GM06990 (cell line): ENCODE measurements around the gene LAMTOR4.
A peak's percentile ranks its signal among the peaks of the same experiment; 100 is the strongest.
"Not testable (repeated sequence)": the region's sequence is repeated elsewhere in the genome, so short reads cannot be mapped to it uniquely, and the experiment has no call there.

Source experiments
- DNase-seq: peaks from one replicate; pipeline ENCODE4 v3.0.0-alpha.2; 2011; ENCODE audit not compliant: insufficient read length; ENCODE audit errors: extremely low read depth
- H3K27me3 ChIP-seq: replicated peaks from 2 replicates; pipeline ENCODE4 v1.6.0; 2011; ENCODE audit warnings: low read length; ENCODE audit not compliant: control insufficient read depth, insufficient read depth
- H3K36me3 ChIP-seq: 2 replicates; pipeline ENCODE4 v1.5.1; 2011; ENCODE audit warnings: low read length; ENCODE audit not compliant: control insufficient read depth, insufficient read depth
- H3K4me3 ChIP-seq: replicated peaks from 2 replicates; pipeline ENCODE4 v1.5.1; 2011; ENCODE audit warnings: low read depth, mild to moderate bottlenecking, control low read depth, low read length
- TF ChIP-seq, protein P1 (sequence below): IDR thresholded peaks from 2 replicates; pipeline ENCODE4 v1.5.1; 2011; ENCODE audit warnings: low read length, control low read depth, mild to moderate bottlenecking, inconsistent platforms; ENCODE audit not compliant: insufficient read depth, poor library complexity, severe bottlenecking

The LAMTOR4 gene

DNA sequence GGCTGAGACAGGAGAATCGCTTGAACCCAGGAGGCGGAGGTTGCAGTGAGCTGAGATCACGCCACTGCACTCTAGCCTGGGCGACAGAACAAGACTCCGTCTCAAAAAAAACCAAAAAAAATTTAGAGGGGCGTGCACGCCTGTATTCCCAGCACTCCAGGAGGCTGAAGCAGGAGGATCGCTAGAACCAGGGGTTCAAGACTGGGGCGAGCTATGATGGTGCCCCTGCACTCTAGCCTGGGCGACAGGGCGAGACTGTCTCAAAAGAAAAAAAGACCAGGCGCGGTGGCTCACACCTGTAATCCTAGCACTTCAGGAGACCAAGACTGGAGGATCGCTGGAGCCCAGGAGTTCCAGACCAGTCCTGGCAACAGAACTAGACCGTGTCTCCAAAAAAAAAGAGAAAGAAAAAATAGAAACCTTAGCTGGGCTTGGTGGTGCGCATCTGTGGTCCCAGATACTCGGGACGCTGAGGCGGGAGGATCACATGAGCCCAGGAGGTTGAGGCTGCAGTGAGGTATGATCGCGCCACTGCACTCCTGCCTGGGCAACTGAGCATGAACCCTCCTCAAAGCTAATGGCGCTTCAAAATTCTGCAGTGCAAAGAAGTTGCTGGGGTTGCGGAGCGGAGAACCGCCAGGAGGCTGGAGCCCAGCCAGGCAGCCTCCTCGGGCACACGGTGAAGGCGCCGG is 22.3 kb upstream of the LAMTOR4 start:
- Histone ChIP-seq H3K4me3 (peak overlapping the region; percentile 87), H3K27me3 (no peaks in the 10 kb centered on the region), H3K36me3 (no peaks in the 10 kb centered on the region; the same call in 1 of the 2 replicates)
- DNase-seq = no peak
- TF ChIP-seq, protein P1, sequence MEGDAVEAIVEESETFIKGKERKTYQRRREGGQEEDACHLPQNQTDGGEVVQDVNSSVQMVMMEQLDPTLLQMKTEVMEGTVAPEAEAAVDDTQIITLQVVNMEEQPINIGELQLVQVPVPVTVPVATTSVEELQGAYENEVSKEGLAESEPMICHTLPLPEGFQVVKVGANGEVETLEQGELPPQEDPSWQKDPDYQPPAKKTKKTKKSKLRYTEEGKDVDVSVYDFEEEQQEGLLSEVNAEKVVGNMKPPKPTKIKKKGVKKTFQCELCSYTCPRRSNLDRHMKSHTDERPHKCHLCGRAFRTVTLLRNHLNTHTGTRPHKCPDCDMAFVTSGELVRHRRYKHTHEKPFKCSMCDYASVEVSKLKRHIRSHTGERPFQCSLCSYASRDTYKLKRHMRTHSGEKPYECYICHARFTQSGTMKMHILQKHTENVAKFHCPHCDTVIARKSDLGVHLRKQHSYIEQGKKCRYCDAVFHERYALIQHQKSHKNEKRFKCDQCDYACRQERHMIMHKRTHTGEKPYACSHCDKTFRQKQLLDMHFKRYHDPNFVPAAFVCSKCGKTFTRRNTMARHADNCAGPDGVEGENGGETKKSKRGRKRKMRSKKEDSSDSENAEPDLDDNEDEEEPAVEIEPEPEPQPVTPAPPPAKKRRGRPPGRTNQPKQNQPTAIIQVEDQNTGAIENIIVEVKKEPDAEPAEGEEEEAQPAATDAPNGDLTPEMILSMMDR = peak; percentile 2

DNA sequence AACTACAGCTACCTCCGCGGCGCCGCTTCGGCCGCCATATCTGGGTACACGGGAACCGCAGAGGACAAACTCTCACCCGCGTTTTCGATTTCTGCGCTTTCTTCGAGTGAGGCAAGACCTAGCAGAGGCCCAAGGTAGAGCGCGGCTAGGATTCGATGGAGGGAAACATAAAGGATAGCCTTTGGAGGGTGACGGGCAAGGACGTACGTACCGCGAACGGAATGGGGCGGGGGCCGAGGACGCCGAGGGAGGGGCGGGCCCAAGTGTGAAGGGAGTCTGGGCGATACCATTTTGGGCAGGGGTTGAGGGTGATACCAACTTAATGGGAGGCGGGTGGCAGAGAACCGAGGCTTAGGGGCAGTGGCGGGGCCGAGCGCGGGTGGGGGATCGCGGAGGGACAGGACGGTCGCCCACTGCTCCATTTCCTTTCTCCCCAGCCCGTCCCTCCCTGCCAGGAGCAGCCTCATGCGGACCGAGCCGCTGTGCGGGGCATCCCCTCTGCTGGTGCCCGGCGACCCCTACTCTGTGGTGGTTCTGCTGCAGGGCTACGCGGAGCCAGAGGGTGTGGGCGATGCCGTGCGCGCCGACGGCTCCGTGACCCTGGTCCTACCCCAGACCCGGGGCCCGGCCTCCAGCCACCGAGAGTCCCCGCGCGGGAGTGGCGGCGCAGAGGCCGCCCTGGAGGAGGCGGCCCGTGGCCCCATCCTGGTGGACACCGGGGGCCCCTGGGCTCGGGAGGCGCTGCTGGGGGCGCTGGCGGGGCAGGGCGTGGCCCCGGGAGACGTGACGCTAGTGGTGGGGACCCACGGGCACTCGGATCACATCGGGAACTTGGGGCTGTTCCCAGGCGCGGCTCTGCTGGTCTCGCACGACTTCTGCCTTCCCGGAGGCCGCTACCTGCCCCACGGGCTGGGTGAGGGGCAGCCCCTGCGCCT is 21.5 kb upstream of the LAMTOR4 start, which contains the start of gene MBLAC1:
TSS of gene MBLAC1 (plus strand) at position 37 of the 935 bp plus-strand sequence. CDS start at position 466, 429 bp downstream.
- Histone ChIP-seq H3K27me3 (no peaks in the 10 kb centered on the region), H3K4me3 (peak within 1 kb of the TSS; percentile 87), H3K36me3 (no peaks in the 10 kb centered on the region; the same call in 1 of the 2 replicates)
- TF ChIP-seq, protein P1 = no peak
- peak; percentile 90 for DNase-seq

DNA sequence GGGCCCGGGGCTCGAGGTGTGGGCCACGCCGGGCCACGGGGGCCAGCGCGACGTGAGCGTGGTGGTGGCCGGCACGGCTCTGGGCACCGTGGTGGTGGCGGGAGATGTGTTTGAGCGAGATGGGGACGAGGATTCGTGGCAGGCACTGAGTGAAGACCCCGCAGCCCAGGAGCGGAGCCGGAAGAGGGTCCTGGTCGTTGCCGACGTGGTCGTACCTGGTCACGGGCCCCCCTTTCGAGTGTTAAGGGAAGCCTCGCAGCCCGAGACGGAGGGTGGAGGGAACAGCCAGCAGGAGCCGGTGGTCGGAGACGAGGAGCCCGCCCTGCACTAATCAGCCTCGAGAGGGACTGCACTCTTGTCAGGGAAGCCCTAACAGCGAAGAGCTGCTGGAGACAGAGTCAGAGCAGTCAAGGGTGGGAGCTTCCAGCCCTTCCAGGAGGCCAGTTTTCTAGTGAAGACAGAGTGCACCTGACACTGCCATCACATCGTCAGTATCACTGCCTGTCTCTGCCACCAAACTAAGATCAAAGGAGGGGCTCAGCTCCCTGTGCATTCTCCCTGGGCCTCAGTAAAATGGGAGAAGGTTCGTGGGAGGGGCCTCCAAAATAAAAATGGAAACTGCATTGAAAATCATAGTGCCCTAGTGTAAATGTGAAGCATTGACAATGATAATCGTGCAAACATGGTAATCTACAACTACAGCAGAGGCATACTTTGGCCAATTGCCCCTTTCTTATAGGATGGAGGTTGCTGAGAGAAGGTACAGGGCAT is 20.7 kb upstream of the LAMTOR4 start:
- H3K4me3 ChIP-seq = peak overlapping the region; percentile 87
- DNase-seq = peak; percentile 46
- no peaks in the 10 kb centered on the region for H3K27me3 ChIP-seq
- TF ChIP-seq, protein P1 = no peak
- no peaks in the 10 kb centered on the region for H3K36me3 ChIP-seq

DNA sequence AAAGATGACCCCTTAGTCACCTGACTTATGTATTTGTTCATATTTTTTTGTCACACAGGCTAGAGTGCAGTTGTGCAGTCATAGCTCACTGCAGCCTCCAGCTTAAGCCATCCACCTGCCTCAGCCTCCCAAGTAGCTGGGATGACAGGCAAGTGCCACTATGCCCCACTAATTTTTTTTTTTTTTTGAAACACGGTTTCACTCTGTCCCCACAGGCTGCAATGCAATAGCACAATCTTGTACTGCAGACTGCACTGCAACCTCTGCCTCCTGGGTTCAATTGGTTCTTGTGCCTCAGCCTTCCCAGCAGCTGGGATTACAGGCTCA is 20.1 kb upstream of the LAMTOR4 start:
- no peak for DNase-seq
- TF ChIP-seq, protein P1 = no peak
- H3K36me3 ChIP-seq = no peaks in the 10 kb centered on the region
- H3K4me3 ChIP-seq = no peak overlapping the region
- H3K27me3 ChIP-seq = no peaks in the 10 kb centered on the region

DNA sequence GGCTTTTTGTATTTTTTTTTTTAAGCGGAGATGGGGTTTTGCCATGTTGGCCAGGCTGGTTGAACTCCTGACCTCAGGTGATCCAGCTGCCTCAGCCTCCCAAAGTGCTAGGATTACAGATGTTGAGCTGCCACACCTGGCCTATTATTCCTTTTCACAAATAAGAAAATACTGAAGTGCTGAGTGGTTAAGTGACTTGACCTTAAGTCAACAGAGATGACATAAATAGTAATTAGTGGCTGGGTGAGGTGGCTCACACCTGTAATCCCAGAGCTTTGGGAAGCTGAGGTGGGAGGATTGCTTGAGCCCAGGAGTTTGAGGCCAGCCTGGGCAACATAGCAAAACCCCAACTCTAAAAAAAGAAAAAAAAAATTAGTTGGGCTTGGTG is 18.5 kb upstream of the LAMTOR4 start:
- not testable (repeated sequence) for H3K27me3 ChIP-seq, H3K4me3 ChIP-seq, DNase-seq, H3K36me3 ChIP-seq
